ENCODE measurements around the gene GPR132.

The GPR132 gene

GRCh38 chr14:105072892-105073719, 7.9 kb upstream of the GPR132 start:
- DNase-seq (ENCODE audit: low read depth in 1 of 2, low spot score in 1 of 2): no peak
- H3K4me3 ChIP-seq (replicated peaks; ENCODE audit: insufficient read depth, low read length): no peak overlapping the region
- TF ChIP-seq POLR2AphosphoS5 (IDR thresholded peaks at IDR 0.05; ENCODE audit: low read depth): no peak
- TF ChIP-seq GABPA (IDR thresholded peaks at IDR 0.05; ENCODE audit: low read depth): no peak
- no peak for TF ChIP-seq REST (IDR thresholded peaks at IDR 0.05; ENCODE audit: insufficient replicate concordance, low read depth)
- TF ChIP-seq CTCF (IDR thresholded peaks at IDR 0.05; ENCODE audit: insufficient read depth, low read length): no peak
- TF ChIP-seq SPI1 (IDR thresholded peaks at IDR 0.05; ENCODE audit: borderline replicate concordance, low read depth): no peak
- no peak overlapping the region for H3K27ac ChIP-seq (replicated peaks)
- H3K27me3 ChIP-seq (ENCODE audit: insufficient read depth, poor library complexity, severe bottlenecking): no peaks in the 10 kb centered on the region

GRCh38 chr14:105072381-105072861, 7.2 kb upstream of the GPR132 start:
- DNase-seq (ENCODE audit: low read depth in 1 of 2, low spot score in 1 of 2): no peak
- no peak overlapping the region for H3K27ac ChIP-seq (replicated peaks)
- H3K4me3 ChIP-seq (replicated peaks; ENCODE audit: insufficient read depth, low read length): no peak overlapping the region
- TF ChIP-seq POLR2AphosphoS5 (IDR thresholded peaks at IDR 0.05; ENCODE audit: low read depth) (no peak), GABPA (IDR thresholded peaks at IDR 0.05; ENCODE audit: low read depth) (no peak), SPI1 (IDR thresholded peaks at IDR 0.05; ENCODE audit: borderline replicate concordance, low read depth) (no peak), CTCF (IDR thresholded peaks at IDR 0.05; ENCODE audit: insufficient read depth, low read length) (no peak), REST (IDR thresholded peaks at IDR 0.05; ENCODE audit: insufficient replicate concordance, low read depth) (no peak)
- H3K27me3 ChIP-seq (ENCODE audit: insufficient read depth, poor library complexity, severe bottlenecking): no peaks in the 10 kb centered on the region

- H3K27ac ChIP-seq (replicated peaks): no peak overlapping the region
- no peak for DNase-seq (ENCODE audit: low read depth in 1 of 2, low spot score in 1 of 2)
- H3K27me3 ChIP-seq (ENCODE audit: insufficient read depth, poor library complexity, severe bottlenecking): no peaks in the 10 kb centered on the region
- H3K4me3 ChIP-seq (replicated peaks; ENCODE audit: insufficient read depth, low read length): no peak overlapping the region
- no peak for TF ChIP-seq POLR2AphosphoS5 (IDR thresholded peaks at IDR 0.05; ENCODE audit: low read depth)
- TF ChIP-seq SPI1 (IDR thresholded peaks at IDR 0.05; ENCODE audit: borderline replicate concordance, low read depth): no peak
- TF ChIP-seq REST (IDR thresholded peaks at IDR 0.05; ENCODE audit: insufficient replicate concordance, low read depth): no peak
- no peak for TF ChIP-seq CTCF (IDR thresholded peaks at IDR 0.05; ENCODE audit: insufficient read depth, low read length)
- TF ChIP-seq GABPA (IDR thresholded peaks at IDR 0.05; ENCODE audit: low read depth): no peak
Measured at GRCh38 chr14:105071942-105072341, 6.7 kb upstream of the GPR132 start.

Measured in HL-60 (cell line).